ENCODE data around the gene SNX13. TPM values are rescaled to one million over a fixed set of nuclear protein-coding genes. Genes with fewer than 3 reads are reported as not detected.

The SNX13 gene
- total RNA-seq, 1 experiment from 2014 or later, result 65.8 TPM

Other genes starting within 250 kb of the SNX13 start
- gene PRPS1L1, start 87.4 kb upstream of the SNX13 start, total RNA-seq (2014; rRNA removed), result not detected in 2 replicates